PC-9 (cell line): Measurements from ENCODE around the gene ZNF618. TPM values are rescaled to one million over a fixed set of nuclear protein-coding genes. Genes with fewer than 3 reads are reported as not detected.

ENCODE experiments used
- BruUV-seq: library from RNA; stranded (reverse); fragments of 400-500 nt; replicated peaks from 2 replicates; lab custom pipeline; 2021; lab: Mats Ljungman, UMichigan
- CTCF ChIA-PET: fragments of 300-600 bp; sonication (Branson Sonifier 250); formaldehyde crosslinking; loops from one replicate; lab custom pipeline; 2022; ENCODE audit warnings: antibody characterized with exemption; lab: Charles Lee
- POLR2A ChIA-PET: fragments of 300-600 bp; sonication (Branson Sonifier 250); formaldehyde crosslinking; loops from one replicate; lab custom pipeline; 2022; ENCODE audit warnings: antibody characterized with exemption; ENCODE audit not compliant: unreplicated experiment; lab: Charles Lee
- DNase-seq, 2 experiments: peaks; one replicate each; pipeline versions ENCODE4 v3.0.0 to v3.0.0-alpha.2; 2015 to 2022; ENCODE audit warnings: mixed read lengths in 1 of 2
- H2AFZ ChIP-seq: fragments of 200-600 bp; sonication (generic); 2 replicates; pipeline ENCODE4 v1.8.1; 2017; ENCODE audit warnings: antibody characterized with exemption
- H3F3A ChIP-seq: fragments of 200-600 bp; sonication (generic); 2 replicates; pipeline ENCODE4 v1.8.1; 2017; ENCODE audit warnings: antibody characterized with exemption, mild to moderate bottlenecking, low read depth; ENCODE audit not compliant: insufficient read depth
- H3K27ac ChIP-seq: fragments of 200-600 bp; sonication (generic); 2 replicates; pipeline ENCODE4 v1.6.1; 2016; ENCODE audit warnings: mixed run types
- H3K27me3 ChIP-seq: fragments of 200-600 bp; sonication (generic); 2 replicates; pipeline ENCODE4 v1.6.1; 2016; ENCODE audit warnings: low read depth, mixed run types; ENCODE audit not compliant: insufficient read depth
- H3K36me3 ChIP-seq: fragments of 200-600 bp; sonication (generic); 2 replicates; pipeline ENCODE4 v1.6.1; 2016; ENCODE audit warnings: low read depth, mixed run types
- H3K4me1 ChIP-seq: fragments of 200-600 bp; sonication (generic); replicated peaks from 2 replicates; pipeline ENCODE4 v1.6.1; 2016; ENCODE audit warnings: mixed run types; ENCODE audit not compliant: insufficient read depth
- H3K4me2 ChIP-seq: fragments of 200-600 bp; sonication (generic); 2 replicates; pipeline ENCODE4 v1.6.1; 2017; ENCODE audit warnings: mixed run types
- H3K4me3 ChIP-seq: fragments of 200-600 bp; sonication (generic); 2 replicates; pipeline ENCODE4 v1.6.1; 2016; ENCODE audit warnings: mixed run types
- H3K79me2 ChIP-seq: fragments of 200-600 bp; sonication (generic); 2 replicates; pipeline ENCODE4 v1.6.1; 2017; ENCODE audit warnings: low read depth, mixed run types
- H3K9me2 ChIP-seq: fragments of 200-600 bp; sonication (generic); 2 replicates; pipeline ENCODE4 v1.8.1; 2017; ENCODE audit warnings: mild to moderate bottlenecking; ENCODE audit not compliant: insufficient read depth
- H3K9me3 ChIP-seq: fragments of 200-600 bp; sonication (generic); 2 replicates; pipeline ENCODE4 v1.8.1; 2016; ENCODE audit warnings: low read depth; ENCODE audit not compliant: insufficient read depth
- H4K20me1 ChIP-seq: fragments of 200-600 bp; sonication (generic); 2 replicates; pipeline ENCODE4 v1.8.1; 2017; ENCODE audit not compliant: insufficient read depth
- EZH2 ChIP-seq: fragments of 200-600 bp; sonication (generic); IDR thresholded peaks from 2 replicates; pipeline ENCODE4 v1.8.0; 2017; ENCODE audit warnings: antibody characterized with exemption, low read depth
- intact Hi-C: fragments of 100-400 bp; cut with micrococcal nuclease; formaldehyde crosslinking; loops from one replicate; pipeline ENCODE4 v1.10.0; 2022; ENCODE audit not compliant: unreplicated experiment
- total RNA-seq: library from RNA; stranded (reverse); gene quantifications from 2 replicates; pipeline ENCODE4 v1.2.3, GENCODE V29; 2021
- TF ChIP-seq, protein P1 (sequence below): fragments of 200-600 bp; sonication (generic); conservative IDR thresholded peaks from 2 replicates; pipeline ENCODE4 v1.6.1; 2017; ENCODE audit warnings: mixed run types, antibody characterized with exemption, mild to moderate bottlenecking, moderate library complexity

ZNF618 gene
- total RNA-seq, 1 experiment from 2014 or later: 0.20 TPM

DNA sequence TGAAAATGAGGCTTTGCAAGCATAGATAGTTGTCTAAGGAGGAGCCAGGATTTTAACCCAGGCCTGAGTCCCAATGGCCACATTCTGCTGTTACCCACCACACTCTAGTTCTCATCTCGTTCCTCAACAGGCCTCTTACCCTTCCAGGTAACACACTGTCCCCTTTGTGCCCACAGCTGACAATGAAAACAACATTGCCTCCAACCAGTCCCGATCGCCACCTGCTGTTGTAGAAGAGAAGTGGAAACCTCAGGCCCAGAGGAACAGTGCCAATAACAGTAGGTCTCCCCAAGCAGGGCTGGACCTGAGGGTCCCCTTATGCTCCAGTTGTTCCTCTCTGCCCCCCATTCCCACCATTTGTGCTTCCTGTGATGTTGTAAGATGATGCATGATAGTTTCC lies 171.6 kb downstream of the ZNF618 start:
- TF ChIP-seq EZH2: no peak
- TF ChIP-seq, protein P1, sequence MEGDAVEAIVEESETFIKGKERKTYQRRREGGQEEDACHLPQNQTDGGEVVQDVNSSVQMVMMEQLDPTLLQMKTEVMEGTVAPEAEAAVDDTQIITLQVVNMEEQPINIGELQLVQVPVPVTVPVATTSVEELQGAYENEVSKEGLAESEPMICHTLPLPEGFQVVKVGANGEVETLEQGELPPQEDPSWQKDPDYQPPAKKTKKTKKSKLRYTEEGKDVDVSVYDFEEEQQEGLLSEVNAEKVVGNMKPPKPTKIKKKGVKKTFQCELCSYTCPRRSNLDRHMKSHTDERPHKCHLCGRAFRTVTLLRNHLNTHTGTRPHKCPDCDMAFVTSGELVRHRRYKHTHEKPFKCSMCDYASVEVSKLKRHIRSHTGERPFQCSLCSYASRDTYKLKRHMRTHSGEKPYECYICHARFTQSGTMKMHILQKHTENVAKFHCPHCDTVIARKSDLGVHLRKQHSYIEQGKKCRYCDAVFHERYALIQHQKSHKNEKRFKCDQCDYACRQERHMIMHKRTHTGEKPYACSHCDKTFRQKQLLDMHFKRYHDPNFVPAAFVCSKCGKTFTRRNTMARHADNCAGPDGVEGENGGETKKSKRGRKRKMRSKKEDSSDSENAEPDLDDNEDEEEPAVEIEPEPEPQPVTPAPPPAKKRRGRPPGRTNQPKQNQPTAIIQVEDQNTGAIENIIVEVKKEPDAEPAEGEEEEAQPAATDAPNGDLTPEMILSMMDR: peak; percentile 54
- Histone ChIP-seq H3K36me3 (no peaks in the 10 kb centered on the region), H3K9me2 (no peaks in the 10 kb centered on the region), H4K20me1 (no peaks in the 10 kb centered on the region), H3K9me3 (no peaks in the 10 kb centered on the region), H3K79me2 (no peaks in the 10 kb centered on the region), H3F3A (no peaks in the 10 kb centered on the region), H2AFZ (no peak overlapping the region), H3K4me2 (no peak overlapping the region), H3K4me3 (no peak overlapping the region), H3K27me3 (peaks cover 90% of the 10 kb centered on the region), H3K4me1 (no peaks in the 10 kb centered on the region), H3K27ac (no peak overlapping the region)
- BruUV-seq: no TSS peak
- ChIA-PET POLR2A (no interaction called here), CTCF (no interaction called here)
- DNase-seq: no peak
- intact Hi-C loops: no loop called here

DNA sequence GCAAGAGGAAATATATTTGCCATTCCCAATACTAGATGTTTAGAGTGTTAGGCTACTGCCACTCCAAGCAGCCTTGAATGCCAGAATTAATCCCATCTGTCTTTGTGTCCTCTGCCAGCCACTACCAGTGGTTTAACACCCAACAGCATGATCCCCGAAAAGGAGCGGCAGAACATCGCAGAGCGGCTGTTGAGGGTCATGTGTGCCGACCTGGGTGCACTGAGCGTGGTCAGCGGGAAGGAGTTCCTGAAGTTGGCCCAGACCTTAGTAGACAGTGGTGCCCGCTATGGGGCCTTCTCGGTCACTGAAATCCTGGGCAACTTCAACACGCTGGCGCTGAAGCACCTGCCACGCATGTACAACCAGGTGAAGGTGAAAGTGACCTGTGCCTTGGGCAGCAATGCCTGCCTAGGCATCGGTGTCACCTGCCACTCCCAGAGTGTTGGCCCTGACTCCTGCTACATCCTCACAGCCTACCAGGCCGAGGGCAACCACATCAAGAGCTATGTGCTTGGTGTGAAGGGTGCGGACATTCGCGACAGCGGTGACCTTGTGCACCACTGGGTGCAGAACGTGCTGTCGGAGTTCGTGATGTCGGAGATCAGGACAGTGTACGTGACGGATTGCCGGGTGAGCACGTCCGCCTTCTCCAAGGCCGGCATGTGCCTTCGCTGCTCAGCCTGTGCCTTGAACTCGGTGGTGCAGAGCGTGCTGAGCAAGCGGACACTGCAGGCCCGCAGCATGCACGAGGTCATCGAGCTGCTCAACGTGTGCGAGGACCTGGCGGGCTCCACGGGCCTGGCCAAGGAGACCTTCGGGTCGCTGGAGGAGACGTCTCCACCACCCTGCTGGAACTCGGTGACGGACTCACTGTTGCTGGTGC lies 172.7 kb downstream of the ZNF618 start:
- intact Hi-C loops: no loop called here
- ChIA-PET POLR2A (no interaction called here), CTCF (no interaction called here)
- Histone ChIP-seq H3K36me3 (no peaks in the 10 kb centered on the region), H3K27me3 (peaks cover 93% of the 10 kb centered on the region), H2AFZ (no peak overlapping the region), H3K27ac (no peak overlapping the region), H3K9me2 (no peaks in the 10 kb centered on the region), H3K9me3 (no peaks in the 10 kb centered on the region), H3K4me1 (no peaks in the 10 kb centered on the region), H4K20me1 (no peaks in the 10 kb centered on the region), H3F3A (no peaks in the 10 kb centered on the region), H3K79me2 (no peaks in the 10 kb centered on the region), H3K4me2 (no peak overlapping the region), H3K4me3 (no peak overlapping the region)
- no TSS peak for BruUV-seq
- TF ChIP-seq, protein P1: no peak
- no peak for TF ChIP-seq EZH2
- no peak for DNase-seq

DNA sequence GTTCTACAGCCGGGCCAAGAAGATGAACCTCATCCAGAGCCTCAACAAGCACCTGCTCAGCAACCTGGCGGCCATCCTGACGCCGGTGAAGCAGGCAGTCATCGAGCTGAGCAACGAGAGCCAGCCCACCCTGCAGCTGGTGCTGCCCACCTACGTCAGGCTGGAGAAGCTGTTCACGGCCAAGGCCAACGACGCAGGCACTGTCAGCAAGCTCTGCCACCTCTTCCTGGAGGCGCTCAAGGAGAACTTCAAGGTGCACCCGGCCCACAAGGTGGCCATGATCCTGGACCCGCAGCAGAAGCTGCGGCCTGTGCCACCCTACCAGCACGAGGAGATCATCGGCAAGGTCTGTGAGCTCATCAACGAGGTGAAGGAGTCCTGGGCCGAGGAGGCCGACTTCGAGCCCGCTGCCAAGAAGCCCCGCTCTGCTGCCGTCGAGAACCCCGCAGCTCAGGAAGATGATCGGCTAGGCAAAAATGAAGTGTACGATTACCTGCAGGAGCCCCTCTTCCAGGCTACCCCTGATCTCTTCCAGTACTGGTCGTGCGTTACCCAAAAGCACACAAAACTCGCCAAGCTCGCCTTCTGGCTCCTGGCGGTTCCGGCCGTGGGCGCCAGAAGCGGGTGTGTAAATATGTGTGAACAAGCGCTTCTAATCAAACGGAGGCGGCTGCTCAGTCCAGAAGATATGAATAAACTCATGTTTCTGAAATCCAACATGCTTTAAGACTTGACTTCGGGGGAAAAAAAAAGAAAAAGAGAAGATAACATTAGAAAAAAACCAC lies 173.5 kb downstream of the ZNF618 start:
- H3K4me3 ChIP-seq: no peak overlapping the region
- no peaks in the 10 kb centered on the region for H3K9me3 ChIP-seq
- no peak overlapping the region for H2AFZ ChIP-seq
- CTCF ChIA-PET: no interaction called here
- BruUV-seq: no TSS peak
- H3K27ac ChIP-seq: no peak overlapping the region
- peaks cover 97% of the 10 kb centered on the region for H3K27me3 ChIP-seq
- H3K4me2 ChIP-seq: no peak overlapping the region
- no peak for TF ChIP-seq EZH2
- TF ChIP-seq, protein P1: no peak
- no peaks in the 10 kb centered on the region for H3F3A ChIP-seq
- no peak for DNase-seq
- H4K20me1 ChIP-seq: no peaks in the 10 kb centered on the region
- no peaks in the 10 kb centered on the region for H3K9me2 ChIP-seq
- intact Hi-C loops: no loop called here
- no peaks in the 10 kb centered on the region for H3K4me1 ChIP-seq
- no peaks in the 10 kb centered on the region for H3K36me3 ChIP-seq
- POLR2A ChIA-PET: no interaction called here
- no peaks in the 10 kb centered on the region for H3K79me2 ChIP-seq
